HG03520 (cell line): ENCODE data around the gene MOCS1.

Experiments used
- ATAC-seq: cut with Tn5 transposase; IDR thresholded peaks from one replicate; pipeline ENCODE4 v1.9.1; 2021; ENCODE audit warnings: mild to moderate bottlenecking, moderate library complexity; ENCODE audit not compliant: unreplicated experiment

MOCS1 gene

DNA sequence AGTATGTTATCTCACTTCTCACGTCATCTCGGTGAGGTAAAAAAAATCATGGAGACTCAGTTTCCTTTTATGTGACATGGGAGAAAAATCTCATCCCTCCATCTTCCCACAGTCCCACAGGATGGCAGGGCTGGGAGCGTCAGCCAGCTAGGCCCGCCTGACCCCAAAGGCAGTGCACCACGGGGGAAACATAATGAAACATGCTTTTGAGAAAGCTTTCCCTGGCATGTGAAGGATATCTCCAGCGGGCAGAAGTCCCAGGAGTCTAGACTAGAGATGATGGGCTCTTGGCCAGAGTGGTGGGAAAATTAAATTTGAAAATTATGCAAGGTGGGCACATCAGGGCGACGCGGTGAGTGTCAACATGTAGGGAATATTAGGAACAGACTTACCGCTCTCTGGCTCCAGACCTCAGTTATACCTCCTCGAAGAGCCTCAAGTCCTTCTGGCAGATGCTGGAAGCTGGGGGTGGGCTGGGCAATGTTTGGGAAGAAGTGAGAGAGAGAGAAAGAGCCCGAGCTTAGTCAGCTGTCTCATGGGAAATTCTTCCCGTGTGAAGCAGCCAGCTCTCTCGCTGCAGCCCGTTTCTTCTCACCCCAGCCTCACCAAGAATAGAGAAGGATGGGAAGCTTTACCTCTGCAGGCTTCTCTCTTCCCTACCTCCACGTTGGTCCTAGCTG, 52.3 kb downstream of the MOCS1 start:
- no peak for ATAC-seq

DNA sequence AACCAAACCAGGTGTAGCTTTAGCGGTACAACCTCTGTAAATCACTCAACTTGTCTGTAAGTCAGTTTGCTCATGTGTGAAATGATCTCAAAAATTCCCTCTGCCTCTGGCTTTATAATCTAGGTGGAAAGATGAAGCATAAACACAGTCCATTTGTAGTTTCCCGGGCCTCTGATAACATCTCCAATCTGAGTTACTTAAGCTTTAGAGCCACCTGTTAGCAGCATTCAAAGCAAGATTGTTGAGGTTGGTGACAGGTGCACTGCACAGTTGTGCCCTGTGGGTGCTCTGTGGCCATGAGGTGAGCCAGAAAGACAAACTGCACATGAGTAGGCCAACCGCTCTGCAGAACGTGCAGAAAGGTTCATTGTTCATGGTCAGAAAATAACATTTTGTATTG, 53.7 kb downstream of the MOCS1 start:
- ATAC-seq = no peak

DNA sequence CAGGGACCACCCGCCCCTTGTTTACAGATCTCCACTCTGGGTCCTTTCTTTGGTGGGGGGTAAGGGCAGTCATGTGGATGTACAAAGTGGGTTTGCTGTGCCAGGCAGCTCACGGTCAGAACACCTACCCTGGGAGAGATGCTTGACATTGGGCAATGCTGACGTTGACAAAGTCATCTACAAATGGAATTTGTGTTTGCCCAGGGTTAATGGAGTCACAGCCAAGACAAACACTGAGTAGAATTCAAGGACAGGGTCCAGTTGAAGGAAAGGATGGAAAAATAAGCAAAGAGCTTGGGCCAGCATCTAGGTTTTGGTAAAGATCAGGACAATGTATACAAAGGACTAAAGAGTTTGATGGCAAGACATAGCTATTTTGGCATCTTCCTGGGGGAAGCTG, 54.7 kb downstream of the MOCS1 start:
- ATAC-seq = no peak

DNA sequence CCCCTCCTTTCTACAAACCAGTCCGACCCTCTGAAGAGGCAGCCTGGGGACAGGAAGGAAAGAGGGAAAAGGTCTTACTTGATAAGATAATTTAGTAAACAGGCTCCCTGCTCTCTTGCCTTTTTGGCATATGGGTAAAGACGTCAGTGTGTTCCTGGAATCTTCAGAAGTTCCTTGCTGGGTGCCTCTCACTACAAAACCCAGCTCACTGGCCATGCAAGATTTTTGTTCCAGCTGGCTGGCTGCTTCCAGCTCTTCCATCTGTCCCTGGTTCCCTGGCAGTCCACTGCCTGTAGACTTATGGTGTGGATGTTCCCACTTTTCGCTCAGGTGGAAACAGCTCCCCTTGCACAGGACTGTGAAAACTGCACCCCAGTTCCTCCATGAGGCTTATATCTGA, 57.4 kb downstream of the MOCS1 start:
- ATAC-seq = no peak

DNA sequence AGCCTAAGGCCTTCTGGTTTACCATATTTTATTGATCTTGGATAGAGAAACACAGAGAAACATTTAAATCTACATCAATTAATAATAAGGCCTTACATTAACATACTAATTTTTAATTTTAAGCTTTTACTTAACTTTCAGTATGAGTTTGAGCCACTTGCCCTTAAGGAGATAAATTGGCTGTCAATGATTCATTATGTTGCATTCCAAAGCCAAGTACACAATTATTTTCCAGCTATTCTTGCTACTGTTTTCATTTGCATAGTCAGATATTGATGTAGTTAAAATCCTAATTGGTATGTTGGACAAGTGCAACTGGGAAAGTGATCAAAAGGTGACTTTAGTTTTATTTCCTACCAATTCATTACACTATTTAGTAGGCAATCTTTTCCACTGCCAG, 58.2 kb downstream of the MOCS1 start:
- no peak for ATAC-seq

DNA sequence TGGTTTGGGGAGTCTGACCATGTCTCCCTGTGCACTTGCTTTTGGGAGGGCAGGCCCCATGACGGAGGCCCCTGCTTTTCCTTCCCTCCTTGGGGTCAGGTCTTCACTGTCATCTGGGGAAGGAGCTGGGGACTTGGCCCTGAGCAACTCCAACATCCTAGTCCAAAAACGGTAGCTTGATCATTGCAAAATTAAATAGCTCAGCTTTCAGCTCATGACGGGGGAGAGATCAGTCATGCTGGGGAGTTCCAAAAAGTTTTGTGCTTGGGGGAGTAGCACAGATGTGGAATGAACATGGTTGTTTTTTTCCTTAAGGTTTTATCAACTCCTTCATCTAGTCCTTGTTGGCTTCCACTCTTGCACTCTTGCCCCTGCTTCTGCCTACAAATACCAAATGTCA, 60.8 kb downstream of the MOCS1 start:
- ATAC-seq = no peak

DNA sequence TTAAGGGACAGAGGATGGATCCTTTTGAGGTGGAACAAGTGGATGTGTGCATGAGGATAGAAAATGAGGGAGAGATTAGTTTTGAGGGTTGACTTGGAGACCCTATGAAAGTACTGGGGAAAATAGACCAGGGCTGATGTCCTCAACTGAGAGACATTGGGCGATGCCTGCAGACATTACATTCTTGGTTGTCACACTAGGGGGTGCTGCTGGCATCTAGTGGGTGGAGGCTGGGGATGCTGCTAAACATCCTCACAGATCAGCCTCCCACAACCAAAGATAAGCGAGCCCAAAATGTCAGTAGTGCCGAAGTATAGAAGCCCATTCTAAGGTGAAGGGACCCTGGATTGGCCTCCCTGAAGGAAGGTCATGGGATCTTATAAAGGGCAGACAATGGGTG, 63.3 kb downstream of the MOCS1 start:
- ATAC-seq = no peak

DNA sequence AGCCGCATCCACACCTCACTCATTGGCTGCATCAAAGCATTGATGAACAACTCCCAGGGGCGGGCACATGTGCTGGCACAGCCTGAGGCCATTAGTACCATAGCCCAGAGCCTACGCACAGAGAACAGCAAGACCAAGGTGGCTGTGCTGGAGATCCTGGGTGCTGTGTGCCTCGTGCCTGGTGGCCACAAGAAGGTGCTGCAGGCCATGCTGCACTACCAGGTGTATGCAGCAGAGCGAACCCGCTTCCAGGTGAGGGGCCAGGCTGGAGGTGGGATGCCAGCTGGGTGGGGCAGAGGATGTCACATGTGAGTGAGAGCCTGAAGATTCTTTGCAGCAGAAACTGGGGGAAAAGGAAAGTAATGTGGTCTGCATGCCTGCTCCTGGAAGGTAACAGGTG, 66.7 kb downstream of the MOCS1 start:
- no peak for ATAC-seq

DNA sequence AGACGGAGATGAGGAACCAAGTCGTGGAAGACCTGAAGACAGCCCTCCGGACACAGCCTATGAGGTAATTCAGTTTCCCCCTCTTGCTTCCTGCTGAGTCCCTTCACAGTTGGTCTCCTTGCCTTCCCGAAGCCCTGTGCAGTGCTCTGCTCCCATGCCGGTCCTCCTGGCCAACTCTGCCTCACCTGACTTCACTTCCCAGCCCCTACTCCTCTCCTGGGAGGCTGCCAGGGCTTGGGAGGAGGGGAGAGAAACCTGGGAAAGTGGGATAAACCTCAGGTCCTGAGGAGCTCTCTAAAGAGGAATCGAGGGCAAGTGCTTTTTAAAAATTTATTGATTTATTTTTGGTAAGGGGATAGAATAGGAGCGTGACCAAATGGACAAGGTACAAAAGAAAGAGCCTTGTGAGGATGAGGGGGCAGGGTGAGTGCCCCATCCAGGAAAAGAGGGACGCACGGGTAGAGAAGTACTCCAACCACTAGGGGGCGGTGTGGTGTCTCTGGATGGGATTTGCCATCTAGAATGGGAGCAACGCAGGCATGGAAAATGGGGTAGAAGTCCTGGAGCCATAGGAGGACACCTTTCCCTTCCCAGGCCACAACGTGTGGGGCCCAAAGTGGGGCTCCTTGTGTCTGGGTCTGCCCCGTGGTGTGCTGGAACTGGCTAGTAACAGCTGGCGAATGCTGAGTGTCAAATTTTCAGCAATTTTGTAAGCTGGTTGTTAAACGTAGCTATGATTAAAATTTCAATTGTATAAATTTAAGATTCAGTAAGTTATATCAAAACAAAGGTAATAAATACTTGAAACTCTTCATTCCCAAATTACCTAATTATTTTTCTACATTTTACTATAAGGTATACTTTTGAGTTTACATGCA, 69.0 kb downstream of the MOCS1 start:
- ATAC-seq = no peak

DNA sequence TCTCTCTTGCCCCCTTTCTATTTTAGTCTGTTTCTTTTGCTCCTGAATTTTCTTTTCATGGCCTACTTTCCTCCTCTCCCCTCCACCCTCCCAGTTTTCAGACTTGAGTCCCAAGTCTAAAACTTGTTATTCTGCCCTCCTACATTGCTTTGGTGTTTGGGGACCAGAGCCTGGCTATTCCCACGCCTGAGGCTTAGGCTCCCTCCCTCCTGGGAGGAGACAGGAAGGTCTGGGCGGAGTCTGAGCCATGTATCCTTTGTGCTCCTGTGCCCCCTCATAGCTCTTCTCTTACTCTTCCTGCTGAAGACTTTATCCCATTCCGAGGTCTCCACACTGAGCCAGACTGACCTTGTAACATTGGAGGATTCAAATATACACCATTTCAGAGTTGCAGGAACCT, 72.6 kb downstream of the MOCS1 start:
- no peak for ATAC-seq

DNA sequence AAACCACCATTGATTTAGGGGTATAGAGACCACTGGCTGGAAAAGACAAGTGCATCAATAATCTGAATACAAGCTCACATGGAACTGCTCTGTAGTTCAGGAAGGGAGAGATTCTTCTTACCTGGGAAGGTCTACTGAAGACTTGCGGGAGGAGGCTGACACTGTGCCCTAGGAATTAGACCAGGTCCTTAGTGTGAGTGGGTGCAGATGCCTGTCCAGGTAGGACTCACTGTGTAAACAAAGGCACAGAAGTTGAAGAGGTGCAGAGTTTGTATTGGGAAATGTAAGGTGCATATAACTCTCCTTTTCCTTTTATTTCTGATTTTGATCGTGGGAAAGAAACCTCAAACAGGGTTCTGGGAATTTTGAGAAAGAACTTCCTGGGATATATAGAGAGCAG, 75.2 kb downstream of the MOCS1 start:
- ATAC-seq = no peak

DNA sequence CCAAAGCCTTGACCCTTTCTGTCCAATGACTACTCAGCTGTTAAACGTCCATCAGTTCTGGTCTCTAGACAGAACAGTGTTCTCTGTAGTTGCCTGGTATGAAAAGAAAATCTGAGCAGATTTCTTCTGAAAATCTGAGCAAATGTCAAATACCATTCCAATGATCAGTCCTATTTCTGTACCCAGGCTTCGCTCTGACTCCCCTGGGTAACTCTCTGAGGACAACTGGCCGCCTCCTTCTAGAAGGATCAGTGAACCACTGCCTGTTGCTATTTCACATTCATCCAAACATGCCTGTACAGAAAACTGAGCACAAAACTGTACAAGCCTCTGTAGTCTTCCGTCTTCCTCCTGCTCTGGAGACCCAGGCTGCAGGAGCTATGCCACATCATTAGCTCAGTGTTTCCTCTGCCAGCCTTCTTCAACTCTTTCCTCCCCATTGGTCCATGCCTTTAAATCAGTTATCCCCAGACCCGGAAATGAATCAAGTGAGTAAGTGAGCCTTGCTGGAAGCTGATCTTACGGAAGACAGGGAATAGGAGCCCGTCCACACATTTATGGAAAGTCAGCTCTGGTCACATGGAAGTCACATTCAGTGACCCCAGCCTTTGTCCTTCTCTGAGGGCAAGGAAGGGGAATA, 78.8 kb downstream of the MOCS1 start:
- no peak for ATAC-seq
